GM13976 (cell line): ENCODE results near the gene ADNP.
A peak's percentile ranks its signal among the peaks of the same experiment; 100 is the strongest.

Source experiments
- DNase-seq: peaks from one replicate; pipeline ENCODE4 v3.0.0; 2012; ENCODE audit warnings: low spot score
- CTCF ChIP-seq: IDR thresholded peaks from 2 replicates; pipeline ENCODE4 v1.5.1; 2012; ENCODE audit warnings: borderline replicate concordance, mild to moderate bottlenecking; ENCODE audit not compliant: insufficient read depth; ENCODE audit errors: extremely low read depth, missing control alignments, control extremely low read depth
- in situ Hi-C: fragments of 300-500 bp; cut with MboI; formaldehyde crosslinking; loops from one replicate; pipeline ENCODE4 v1.12.0; 2022; ENCODE audit warnings: low sequenced_read_pairs, mixed read lengths, inconsistent platforms; ENCODE audit not compliant: unreplicated experiment

The ADNP gene

GRCh38 chr20:50868509-50869495 is 62.4 kb downstream of the ADNP start:
- TF ChIP-seq CTCF: no peak
- in situ Hi-C loops: no loop called here
- peak; percentile 22 for DNase-seq

GRCh38 chr20:50867805-50868204 is 63.4 kb downstream of the ADNP start:
- in situ Hi-C loops: no loop called here
- TF ChIP-seq CTCF: no peak
- DNase-seq: no peak

GRCh38 chr20:50866831-50867230 is 64.4 kb downstream of the ADNP start:
- in situ Hi-C loops: no loop called here
- no peak for DNase-seq
- no peak for TF ChIP-seq CTCF

- in situ Hi-C loops: no loop called here
- DNase-seq: peak; percentile 22
- no peak for TF ChIP-seq CTCF
Observed at GRCh38 chr20:50866036-50866685, 65.1 kb downstream of the ADNP start.

GRCh38 chr20:50865591-50865990 is 65.6 kb downstream of the ADNP start:
- no peak for TF ChIP-seq CTCF
- DNase-seq: no peak
- in situ Hi-C loops: no loop called here

- no peak for TF ChIP-seq CTCF
- no peak for DNase-seq
- in situ Hi-C loops: no loop called here
Observed at GRCh38 chr20:50865114-50865513, 66.1 kb downstream of the ADNP start.
